ENCODE data around the gene MYH10.

Gene MYH10

GRCh38 chr17:8609910-8610309, 20.6 kb downstream of the MYH10 start:
- DNase-seq (ENCODE audit: low read depth), result no peak

- no peak for DNase-seq (ENCODE audit: low read depth)
These were observed 22.5 kb downstream of the MYH10 start for GRCh38 chr17:8608001-8608400.

GRCh38 chr17:8606401-8606800, 24.1 kb downstream of the MYH10 start:
- DNase-seq (ENCODE audit: low read depth), result no peak

GRCh38 chr17:8602679-8603078, 27.8 kb downstream of the MYH10 start:
- no peak for DNase-seq (ENCODE audit: low read depth)

- no peak for DNase-seq (ENCODE audit: low read depth)
These were observed 31.0 kb downstream of the MYH10 start for GRCh38 chr17:8599351-8600011.

- no peak for DNase-seq (ENCODE audit: low read depth)
These were observed 31.6 kb downstream of the MYH10 start for GRCh38 chr17:8598913-8599312.

GRCh38 chr17:8593830-8594229, 36.7 kb downstream of the MYH10 start:
- no peak for DNase-seq (ENCODE audit: low read depth)

GRCh38 chr17:8593276-8593675, 37.2 kb downstream of the MYH10 start:
- DNase-seq (ENCODE audit: low read depth), result no peak

GRCh38 chr17:8588877-8589554, 41.5 kb downstream of the MYH10 start:
- DNase-seq (ENCODE audit: low read depth), result no peak

- DNase-seq (ENCODE audit: low read depth), result no peak
These were observed 43.8 kb downstream of the MYH10 start for GRCh38 chr17:8586766-8587165.

GRCh38 chr17:8585911-8586310, 44.6 kb downstream of the MYH10 start:
- DNase-seq (ENCODE audit: low read depth), result no peak

GRCh38 chr17:8583954-8584353, 46.6 kb downstream of the MYH10 start:
- no peak for DNase-seq (ENCODE audit: low read depth)

- DNase-seq (ENCODE audit: low read depth), result no peak
These were observed 49.4 kb downstream of the MYH10 start for GRCh38 chr17:8580952-8581658.

- no peak for DNase-seq (ENCODE audit: low read depth)
These were observed 52.7 kb downstream of the MYH10 start for GRCh38 chr17:8577868-8578267.

- DNase-seq (ENCODE audit: low read depth), result no peak
These were observed 53.8 kb downstream of the MYH10 start for GRCh38 chr17:8576559-8577294.

- DNase-seq (ENCODE audit: low read depth), result no peak
These were observed 55.8 kb downstream of the MYH10 start for GRCh38 chr17:8574687-8575086.

GRCh38 chr17:8572764-8573163, 57.8 kb downstream of the MYH10 start:
- DNase-seq (ENCODE audit: low read depth), result no peak

GRCh38 chr17:8563981-8564602, 66.4 kb downstream of the MYH10 start:
- DNase-seq (ENCODE audit: low read depth), result no peak

- no peak for DNase-seq (ENCODE audit: low read depth)
These were observed 67.3 kb downstream of the MYH10 start for GRCh38 chr17:8563024-8563776.

- no peak for DNase-seq (ENCODE audit: low read depth)
These were observed 72.4 kb downstream of the MYH10 start for GRCh38 chr17:8558144-8558543.

GRCh38 chr17:8557176-8557806, 73.2 kb downstream of the MYH10 start:
- DNase-seq (ENCODE audit: low read depth), result no peak
